SK-N-SH (cell line): ENCODE measurements around the gene FBXO17. TPM values are rescaled to one million over a fixed set of nuclear protein-coding genes. Genes with fewer than 3 reads are reported as not detected.

Source experiments
- CTCF ChIA-PET: fragments of 300-600, 350-600 bp; formaldehyde crosslinking; extraction: SDS; loops from one replicate; lab custom pipeline; 2021; lab: Yijun Ruan, JAX
- POLR2A ChIA-PET: fragments of 350-600 bp; sonication (Branson Sonifier 250); formaldehyde crosslinking; extraction: SDS; loops from one replicate; lab custom pipeline; 2020; ENCODE audit warnings: antibody characterized with exemption, inconsistent platforms; lab: Yijun Ruan, JAX
- DNase-seq: peaks from one replicate; pipeline ENCODE4 v3.0.0; 2012
- H2AFZ ChIP-seq: fragments of 200-600 bp; sonication (generic); 2 replicates; pipeline ENCODE4 v1.8.1; 2016; ENCODE audit warnings: antibody characterized with exemption, mild to moderate bottlenecking, low read depth
- H3F3A ChIP-seq: fragments of 200-600 bp; sonication (generic); replicated peaks from 2 replicates; pipeline ENCODE3; 2016; ENCODE audit warnings: antibody characterized with exemption, mild to moderate bottlenecking; ENCODE audit not compliant: insufficient read depth
- H3K27ac ChIP-seq, 2 experiments: fragments of 200-500 bp in 1 of 2; fragments of 200-600 bp in 1 of 2; sonication (Bioruptor generic) in 1 of 2; sonication (generic), shearing (Covaris generic) in 1 of 2; 2 replicates each; pipeline versions ENCODE4 v1.5.1 to v1.6.1; 2014 to 2016; ENCODE audit warnings: low read depth in 2 of 2, inconsistent platforms in 1 of 2, low read length in 1 of 2, mild to moderate bottlenecking in 1 of 2, mixed read lengths in 1 of 2
- H3K27me3 ChIP-seq: fragments of 200-600 bp; sonication (generic), shearing (Covaris generic); 2 replicates; pipeline ENCODE4 v1.6.1; 2016; ENCODE audit warnings: mixed run types; ENCODE audit not compliant: insufficient read depth
- H3K36me3 ChIP-seq, 2 experiments: fragments of 200-500 bp in 1 of 2; fragments of 200-600 bp in 1 of 2; sonication (Bioruptor generic) in 1 of 2; sonication (generic) in 1 of 2; replicated peaks in 1 of 2; 2 replicates each; pipeline versions ENCODE3 to v1.5.1; 2014 to 2016; ENCODE audit warnings: low read length in 1 of 2, mild to moderate bottlenecking in 1 of 2; ENCODE audit not compliant: insufficient read depth in 2 of 2, control insufficient read depth in 1 of 2
- H3K4me1 ChIP-seq, 2 experiments: fragments of 200-500 bp in 1 of 2; fragments of 200-600 bp in 1 of 2; sonication (Bioruptor generic) in 1 of 2; sonication (generic), shearing (Covaris generic) in 1 of 2; 2 replicates each; pipeline versions ENCODE4 v1.5.1 to v1.6.1; 2014 to 2016; ENCODE audit warnings: low read depth in 1 of 2, low read length in 1 of 2, mixed run types in 1 of 2; ENCODE audit not compliant: insufficient read depth in 2 of 2, control insufficient read depth in 1 of 2
- H3K4me2 ChIP-seq: fragments of 200-600 bp; sonication (generic), shearing (Covaris generic); 2 replicates; pipeline ENCODE4 v1.6.1; 2017; ENCODE audit warnings: mixed run types
- H3K4me3 ChIP-seq, 2 experiments: fragments of 200-500 bp in 1 of 2; fragments of 200-600 bp in 1 of 2; sonication (Bioruptor generic) in 1 of 2; sonication (generic), shearing (Covaris generic) in 1 of 2; 2 replicates each; pipeline versions ENCODE4 v1.5.1 to v1.8.1; 2014 to 2016; ENCODE audit warnings: low read depth in 2 of 2, inconsistent platforms in 1 of 2, low read length in 1 of 2, mild to moderate bottlenecking in 1 of 2, mixed read lengths in 1 of 2, moderate library complexity in 1 of 2
- H3K79me2 ChIP-seq: fragments of 200-600 bp; sonication (generic); 2 replicates; pipeline ENCODE4 v1.8.1; 2017; ENCODE audit warnings: mild to moderate bottlenecking; ENCODE audit not compliant: insufficient read depth
- H3K9ac ChIP-seq: fragments of 200-600 bp; sonication (generic); 2 replicates; pipeline ENCODE4 v1.6.1; 2017; ENCODE audit warnings: mixed run types
- H3K9me2 ChIP-seq: fragments of 200-600 bp; sonication (generic); 2 replicates; pipeline ENCODE4 v1.6.1; 2017; ENCODE audit warnings: mixed run types
- H3K9me3 ChIP-seq: fragments of 200-600 bp; sonication (generic); 2 replicates; pipeline ENCODE4 v1.6.1; 2017; ENCODE audit warnings: mixed run types, mild to moderate bottlenecking, moderate library complexity
- H4K20me1 ChIP-seq: fragments of 200-600 bp; sonication (generic); 2 replicates; pipeline ENCODE4 v1.6.1; 2017; ENCODE audit warnings: mild to moderate bottlenecking, mixed run types; ENCODE audit not compliant: insufficient read depth
- CTCF ChIP-seq: fragments of 200-600 bp; sonication (generic); IDR thresholded peaks from 2 replicates; pipeline ENCODE4 v1.6.1; 2017; ENCODE audit warnings: antibody characterized with exemption, mild to moderate bottlenecking, moderate library complexity
- FOXJ3 ChIP-seq: sonication (generic); formaldehyde crosslinking; IDR thresholded peaks from 2 replicates; pipeline ENCODE4 v1.5.1; 2020; ENCODE audit warnings: mild to moderate bottlenecking, missing genetic modification reagents
- JUND ChIP-seq: IDR thresholded peaks from 2 replicates; pipeline ENCODE4 v1.4.0; 2012
- RAD21 ChIP-seq: IDR thresholded peaks from 2 replicates; pipeline ENCODE4 v1.6.1; 2012; ENCODE audit warnings: mild to moderate bottlenecking, low read length
- RCOR1 ChIP-seq: fragments of 150-350 bp; IDR thresholded peaks from 2 replicates; pipeline ENCODE4 v1.6.1; 2017; ENCODE audit warnings: antibody characterized with exemption, low read length
- SMC3 ChIP-seq: IDR thresholded peaks from 2 replicates; pipeline ENCODE4 v1.6.1; 2012; ENCODE audit warnings: low read depth, low read length, improper control_type of control experiment
- USF2 ChIP-seq: fragments of 150-350 bp; IDR thresholded peaks from 2 replicates; pipeline ENCODE4 v1.6.1; 2017; ENCODE audit warnings: antibody characterized with exemption, low read length, low read depth, borderline replicate concordance
- WGBS: methylation state at CpG from one replicate; pipeline ENCODE4 v1.1.6; 2017; ENCODE audit warnings: low lambda C conversion rate; 5-methylcytosine and 5-hydroxymethylcytosine counted together
- polyA plus RNA-seq, 3 experiments: library from polyadenylated mRNA; depleted of rRNA; stranded (reverse); fragments of >200 nt; gene quantifications; 2 replicates each; pipeline ENCODE4 v1.2.3, GENCODE V29; 2012
- TF ChIP-seq, protein P1 (sequence below): IDR thresholded peaks from 2 replicates; pipeline ENCODE4 v1.4.0; 2012; ENCODE audit warnings: low read depth
- TF ChIP-seq, protein P2 (sequence below): IDR thresholded peaks from 2 replicates; pipeline ENCODE4 v1.4.0; 2012; ENCODE audit warnings: low read depth, borderline replicate concordance
- TF ChIP-seq, protein P3 (sequence below): IDR thresholded peaks from 2 replicates; pipeline ENCODE4; 2012

Gene FBXO17
- polyA plus RNA-seq, 1 of the 3 experiments (the other 2 are of a cell fraction) = 40.7 TPM

- no peak for TF ChIP-seq USF2
- peak; percentile 26 for TF ChIP-seq RAD21
- TF ChIP-seq, protein P1, sequence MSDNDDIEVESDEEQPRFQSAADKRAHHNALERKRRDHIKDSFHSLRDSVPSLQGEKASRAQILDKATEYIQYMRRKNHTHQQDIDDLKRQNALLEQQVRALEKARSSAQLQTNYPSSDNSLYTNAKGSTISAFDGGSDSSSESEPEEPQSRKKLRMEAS = no peak
- TF ChIP-seq, protein P2, sequence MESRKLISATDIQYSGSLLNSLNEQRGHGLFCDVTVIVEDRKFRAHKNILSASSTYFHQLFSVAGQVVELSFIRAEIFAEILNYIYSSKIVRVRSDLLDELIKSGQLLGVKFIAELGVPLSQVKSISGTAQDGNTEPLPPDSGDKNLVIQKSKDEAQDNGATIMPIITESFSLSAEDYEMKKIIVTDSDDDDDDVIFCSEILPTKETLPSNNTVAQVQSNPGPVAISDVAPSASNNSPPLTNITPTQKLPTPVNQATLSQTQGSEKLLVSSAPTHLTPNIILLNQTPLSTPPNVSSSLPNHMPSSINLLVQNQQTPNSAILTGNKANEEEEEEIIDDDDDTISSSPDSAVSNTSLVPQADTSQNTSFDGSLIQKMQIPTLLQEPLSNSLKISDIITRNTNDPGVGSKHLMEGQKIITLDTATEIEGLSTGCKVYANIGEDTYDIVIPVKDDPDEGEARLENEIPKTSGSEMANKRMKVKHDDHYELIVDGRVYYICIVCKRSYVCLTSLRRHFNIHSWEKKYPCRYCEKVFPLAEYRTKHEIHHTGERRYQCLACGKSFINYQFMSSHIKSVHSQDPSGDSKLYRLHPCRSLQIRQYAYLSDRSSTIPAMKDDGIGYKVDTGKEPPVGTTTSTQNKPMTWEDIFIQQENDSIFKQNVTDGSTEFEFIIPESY = no peak
- TF ChIP-seq, protein P3, sequence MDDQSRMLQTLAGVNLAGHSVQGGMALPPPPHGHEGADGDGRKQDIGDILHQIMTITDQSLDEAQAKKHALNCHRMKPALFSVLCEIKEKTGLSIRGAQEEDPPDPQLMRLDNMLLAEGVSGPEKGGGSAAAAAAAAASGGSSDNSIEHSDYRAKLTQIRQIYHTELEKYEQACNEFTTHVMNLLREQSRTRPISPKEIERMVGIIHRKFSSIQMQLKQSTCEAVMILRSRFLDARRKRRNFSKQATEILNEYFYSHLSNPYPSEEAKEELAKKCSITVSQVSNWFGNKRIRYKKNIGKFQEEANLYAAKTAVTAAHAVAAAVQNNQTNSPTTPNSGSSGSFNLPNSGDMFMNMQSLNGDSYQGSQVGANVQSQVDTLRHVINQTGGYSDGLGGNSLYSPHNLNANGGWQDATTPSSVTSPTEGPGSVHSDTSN = no peak
- TF ChIP-seq SMC3 = 0 out of 2 replicates have a peak, but pooled peaks have one; percentile 13
Observed at GRCh38 chr19:38917921-38918491, 57.5 kb downstream of the FBXO17 start (continued).

- Histone ChIP-seq H4K20me1 (no peaks in the 10 kb centered on the region), H3K9me2 (no peaks in the 10 kb centered on the region), H3K9me3 (no peaks in the 10 kb centered on the region), H3K27me3 (no peaks in the 10 kb centered on the region), H3K4me3 (no peak overlapping the region), H3K27ac (peak overlapping the region in 1 of 2 experiments; percentile 14; a peak in 1 of 4 replicates), H3K79me2 (no peaks in the 10 kb centered on the region), H3K9ac (no peak overlapping the region), H3K36me3 (peaks cover 0 to 6% of the 10 kb centered on the region in 2 experiments), H2AFZ (no peak overlapping the region), H3K4me1 (peaks cover 0 to 10% of the 10 kb centered on the region in 2 experiments; a peak in 1 of 4 replicates), H3K4me2 (no peak overlapping the region), H3F3A (no peaks in the 10 kb centered on the region)
- TF ChIP-seq FOXJ3 (CRISPR knock-in tag) (no peak), JUND (no peak), RCOR1 (no peak), SMC3 (no peak), CTCF (no peak)
- 63% methylated on average over 4 of the region's 9 CpGs for WGBS
- ChIA-PET POLR2A (interaction anchor here (0.6 kb wide), 1 partner anchor 50 kb away, joined by 3 read pairs; no protein-coding TSS in a partner anchor), CTCF (interaction anchor here (1.1 to 3.4 kb wide), 3 partner anchors 12 to 17 kb away, joined by 3 to 23 read pairs (median 5); partner anchors contain the start of genes MRPS12, NFKBIB, SARS2 and SIRT2)
- peak; percentile 83 for DNase-seq
Observed at GRCh38 chr19:38917516-38917915, 58.0 kb downstream of the FBXO17 start.
